Measurements from ENCODE around the gene CENPB.
A peak's percentile ranks its signal among the peaks of the same experiment; 100 is the strongest.

Gene CENPB

DNA sequence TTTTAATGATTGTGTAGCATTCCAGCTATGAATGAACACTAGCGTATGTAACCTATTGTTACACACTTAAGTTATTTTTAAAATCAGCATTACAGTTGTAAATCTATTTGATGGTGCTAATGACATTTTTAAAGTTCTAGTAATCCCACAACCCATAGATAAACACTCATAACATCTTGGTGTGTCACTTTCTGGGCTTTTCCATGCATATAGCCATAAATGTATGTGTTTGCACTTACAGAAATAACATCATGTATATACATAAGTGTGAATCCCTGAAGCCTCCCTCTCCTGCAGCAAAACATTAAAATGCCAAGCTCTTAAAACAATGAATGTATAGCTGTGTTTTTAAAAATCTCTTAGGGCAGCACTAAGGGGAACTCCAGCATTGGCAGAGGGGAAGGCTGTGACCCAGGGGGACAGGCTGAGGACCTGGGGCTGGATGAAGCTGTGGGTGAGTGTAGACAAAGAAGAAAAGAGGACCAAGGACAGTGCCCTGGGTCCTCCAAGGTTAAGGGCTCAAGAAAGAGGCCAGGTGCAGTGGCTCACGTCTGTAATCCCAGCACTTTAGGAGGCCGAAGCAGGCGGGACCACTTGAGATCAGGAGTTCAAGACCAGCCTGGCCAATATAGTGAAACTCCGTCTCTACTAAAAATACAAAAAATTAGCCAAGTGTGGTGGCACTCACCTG is 929 bp upstream of the CENPB start:
- Mint-ChIP-seq H3K36me3 (ENCODE audit: low read depth) (peaks cover 4% of the 10 kb centered on the region), H3K4me3 (peak overlapping the region; percentile 76 to 87 (median 84)), H3K27me3 (ENCODE audit: low read depth) (peaks cover 3% of the 10 kb centered on the region), H3K27ac (peak overlapping the region; percentile 26 to 66 (median 29)), H3K9me3 (no peaks in the 10 kb centered on the region), H3K4me1 (peaks cover 29% of the 10 kb centered on the region)
- TF ChIP-seq, protein P1, sequence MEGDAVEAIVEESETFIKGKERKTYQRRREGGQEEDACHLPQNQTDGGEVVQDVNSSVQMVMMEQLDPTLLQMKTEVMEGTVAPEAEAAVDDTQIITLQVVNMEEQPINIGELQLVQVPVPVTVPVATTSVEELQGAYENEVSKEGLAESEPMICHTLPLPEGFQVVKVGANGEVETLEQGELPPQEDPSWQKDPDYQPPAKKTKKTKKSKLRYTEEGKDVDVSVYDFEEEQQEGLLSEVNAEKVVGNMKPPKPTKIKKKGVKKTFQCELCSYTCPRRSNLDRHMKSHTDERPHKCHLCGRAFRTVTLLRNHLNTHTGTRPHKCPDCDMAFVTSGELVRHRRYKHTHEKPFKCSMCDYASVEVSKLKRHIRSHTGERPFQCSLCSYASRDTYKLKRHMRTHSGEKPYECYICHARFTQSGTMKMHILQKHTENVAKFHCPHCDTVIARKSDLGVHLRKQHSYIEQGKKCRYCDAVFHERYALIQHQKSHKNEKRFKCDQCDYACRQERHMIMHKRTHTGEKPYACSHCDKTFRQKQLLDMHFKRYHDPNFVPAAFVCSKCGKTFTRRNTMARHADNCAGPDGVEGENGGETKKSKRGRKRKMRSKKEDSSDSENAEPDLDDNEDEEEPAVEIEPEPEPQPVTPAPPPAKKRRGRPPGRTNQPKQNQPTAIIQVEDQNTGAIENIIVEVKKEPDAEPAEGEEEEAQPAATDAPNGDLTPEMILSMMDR (IDR thresholded peaks at IDR 0.05; ENCODE audit: unreplicated experiment in 3 of 3), result no peak

DNA sequence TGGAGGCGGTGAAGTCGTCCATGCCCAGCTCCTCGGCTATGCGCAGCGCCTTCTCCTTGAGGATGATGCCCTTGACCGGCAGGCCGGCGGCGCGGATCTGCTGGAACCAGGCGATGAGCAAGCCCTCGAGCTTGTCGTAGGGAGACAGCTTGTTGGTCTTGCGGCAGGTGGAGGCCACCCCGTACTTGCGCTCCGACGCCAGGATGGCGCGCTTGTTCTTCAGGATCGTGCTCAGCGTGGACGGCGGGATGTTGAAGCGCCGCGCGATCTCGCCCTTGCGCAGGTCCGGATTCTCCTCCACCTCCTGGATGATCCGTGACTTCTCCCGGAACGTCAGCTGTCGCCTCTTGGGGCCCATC is 435 bp downstream of the CENPB start:
- H3K27me3 Mint-ChIP-seq (ENCODE audit: low read depth), result no peaks in the 10 kb centered on the region
- peak overlapping the region in 2 of 3 experiments; percentile 62 to 67 for H3K27ac Mint-ChIP-seq
- peaks cover 35% of the 10 kb centered on the region for H3K4me1 Mint-ChIP-seq
- peaks cover 4% of the 10 kb centered on the region for H3K36me3 Mint-ChIP-seq (ENCODE audit: low read depth)
- no peaks in the 10 kb centered on the region for H3K9me3 Mint-ChIP-seq
- TF ChIP-seq, protein P1 (IDR thresholded peaks at IDR 0.05; ENCODE audit: unreplicated experiment in 3 of 3), result no peak
- peak overlapping the region; percentile 85 to 90 (median 90) for H3K4me3 Mint-ChIP-seq

DNA sequence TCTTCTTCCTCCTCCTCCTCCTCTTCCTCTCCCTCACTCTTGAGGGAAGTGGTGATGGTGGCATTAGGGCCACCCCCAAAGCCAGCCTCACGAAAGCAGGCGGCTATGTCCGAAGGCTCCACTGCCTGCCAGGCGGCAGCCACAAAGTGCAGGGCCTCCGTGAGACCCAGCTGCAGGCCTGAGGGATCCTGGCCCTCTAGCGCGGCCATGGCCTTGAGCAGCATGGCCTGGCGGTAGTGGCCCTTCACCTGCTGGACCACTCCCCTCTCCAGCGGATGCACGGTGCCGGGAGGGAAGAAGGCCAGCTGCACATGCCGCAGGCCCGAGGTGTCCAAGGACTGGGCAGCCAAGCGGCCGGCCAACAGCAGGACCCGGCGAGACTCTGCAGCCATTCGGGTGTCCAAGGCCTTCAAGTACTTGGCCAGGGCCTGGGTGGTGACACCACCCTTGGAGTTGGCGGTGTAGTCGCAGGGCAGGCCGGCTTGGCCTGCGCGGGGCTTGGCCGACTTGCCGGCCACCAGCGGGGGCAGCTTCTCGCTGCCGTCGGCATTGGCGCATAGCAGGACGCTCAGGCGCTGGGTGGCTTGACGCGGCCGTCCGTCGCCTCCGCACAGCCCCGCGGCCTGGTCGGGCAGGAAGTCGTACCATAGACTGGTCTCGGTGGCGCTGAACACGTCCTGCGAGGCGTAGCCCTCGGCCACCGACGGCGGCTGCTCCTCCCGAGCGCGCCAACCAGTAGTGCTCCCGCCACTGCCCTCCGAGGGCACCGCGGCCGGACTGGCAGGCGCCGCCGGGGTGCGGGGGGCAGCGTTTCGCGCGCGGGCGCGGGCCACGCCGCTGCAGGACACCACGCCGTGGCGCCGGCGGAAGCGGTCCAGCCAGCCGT is 1.1 kb downstream of the CENPB start:
- Mint-ChIP-seq H3K4me1 (peaks cover 42% of the 10 kb centered on the region), H3K9me3 (no peaks in the 10 kb centered on the region), H3K27ac (no peak overlapping the region), H3K27me3 (ENCODE audit: low read depth) (peaks cover 5% of the 10 kb centered on the region), H3K36me3 (ENCODE audit: low read depth) (peaks cover 4% of the 10 kb centered on the region), H3K4me3 (peak overlapping the region in 2 of 3 experiments; percentile 70 to 72)
- TF ChIP-seq, protein P1 (IDR thresholded peaks at IDR 0.05; ENCODE audit: unreplicated experiment in 3 of 3), result no peak

DNA sequence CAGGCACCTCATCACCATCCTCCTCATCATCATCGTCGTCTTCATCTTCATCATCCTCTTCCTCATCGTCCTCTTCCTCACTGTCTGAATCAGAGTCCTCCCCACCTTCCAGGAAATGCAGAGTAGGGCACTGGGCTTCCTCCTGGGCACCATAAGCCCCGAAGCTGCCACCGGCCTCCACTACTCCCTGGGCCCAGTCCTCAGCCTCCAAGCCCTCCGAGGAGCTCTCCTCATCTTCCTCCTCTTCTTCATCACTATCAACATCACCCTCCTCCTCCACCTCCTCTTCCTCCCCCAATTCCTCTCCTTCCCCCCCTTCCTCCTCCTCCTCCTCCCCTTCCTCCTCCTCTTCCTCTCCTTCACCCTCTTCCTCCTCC is 1.7 kb downstream of the CENPB start:
- H3K36me3 Mint-ChIP-seq (ENCODE audit: low read depth), result peaks cover 4% of the 10 kb centered on the region
- H3K27me3 Mint-ChIP-seq (ENCODE audit: low read depth), result peaks cover 8% of the 10 kb centered on the region
- TF ChIP-seq, protein P1 (IDR thresholded peaks at IDR 0.05; ENCODE audit: unreplicated experiment in 3 of 3), result no peak
- H3K27ac Mint-ChIP-seq, result no peak overlapping the region
- peak overlapping the region; percentile 70 to 73 (median 72) for H3K4me3 Mint-ChIP-seq
- no peaks in the 10 kb centered on the region for H3K9me3 Mint-ChIP-seq
- peaks cover 45% of the 10 kb centered on the region for H3K4me1 Mint-ChIP-seq

DNA sequence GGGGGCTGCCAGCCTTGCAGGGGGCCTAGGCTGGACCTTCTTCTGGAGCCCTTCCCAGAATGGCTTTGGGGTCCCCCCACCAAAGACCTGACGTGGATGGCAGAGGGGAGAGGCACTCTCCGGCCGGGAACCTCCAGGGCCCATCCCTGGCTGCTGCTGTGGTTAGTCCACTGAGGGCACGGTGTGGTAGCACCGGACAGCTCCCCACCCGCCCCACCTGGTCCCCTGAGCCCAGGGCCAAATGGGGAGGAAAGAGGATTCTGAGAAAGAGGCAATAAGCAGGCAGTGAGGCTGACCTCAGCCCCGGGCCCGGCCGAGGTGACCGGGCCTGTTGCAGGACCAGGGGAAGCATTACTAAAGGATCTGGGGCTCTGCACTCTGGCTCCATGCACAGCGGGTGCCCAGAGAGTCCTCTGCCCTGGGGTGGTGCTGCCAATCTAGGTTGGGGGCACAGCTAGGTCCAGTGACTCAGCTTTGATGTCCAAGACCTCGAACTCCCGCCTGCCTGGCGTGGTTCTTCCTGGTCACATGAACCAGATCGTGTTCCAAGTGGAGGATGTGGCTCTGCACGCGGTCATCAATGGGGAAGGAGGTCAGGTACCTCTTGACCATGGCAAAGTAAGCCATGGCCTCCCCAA is 2.2 kb downstream of the CENPB start:
- no peak overlapping the region for H3K27ac Mint-ChIP-seq
- TF ChIP-seq, protein P1 (IDR thresholded peaks at IDR 0.05; ENCODE audit: unreplicated experiment in 3 of 3), result no peak
- no peaks in the 10 kb centered on the region for H3K9me3 Mint-ChIP-seq
- H3K36me3 Mint-ChIP-seq (ENCODE audit: low read depth), result peaks cover 4% of the 10 kb centered on the region
- H3K27me3 Mint-ChIP-seq (ENCODE audit: low read depth), result peaks cover 14% of the 10 kb centered on the region
- H3K4me3 Mint-ChIP-seq, result peak overlapping the region; percentile 70 to 73 (median 72)
- peaks cover 45% of the 10 kb centered on the region for H3K4me1 Mint-ChIP-seq
